ENCODE results near the gene TCEANC. TPM values are rescaled to one million over a fixed set of nuclear protein-coding genes. Genes with fewer than 3 reads are reported as not detected.

TCEANC gene
- 1 to 10 TPM in 5 of 6 experiments, under 1 TPM in 1; 0.99 to 1.7 (median 1.1) TPM for total RNA-seq (2021; fragmentation: NEBNext Ultra II Directional; extraction: Animal tissue kit (Norgen Biotek cat#: 25700))
- long read RNA-seq, partial matches to known transcripts = 1 of 2 reads
- long read RNA-seq, other reads (novel, unspliced or antisense) = 1 of 2 reads

- H3K4me3 Mint-ChIP-seq = peak within 1 kb of the TSS; percentile 91
- no peak for TF ChIP-seq CTCF (IDR thresholded peaks at IDR 0.05)
- no peaks in the 10 kb centered on the region for H3K9me3 Mint-ChIP-seq
- peaks cover 28% of the 10 kb centered on the region for H3K4me1 Mint-ChIP-seq (ENCODE audit: low read depth)
- H3K36me3 Mint-ChIP-seq (ENCODE audit: low read depth) = no peaks in the 10 kb centered on the region
- no peaks in the 10 kb centered on the region for H3K27me3 Mint-ChIP-seq (ENCODE audit: insufficient read depth)
- peak within 1 kb of the TSS; percentile 98 for H3K27ac Mint-ChIP-seq
- peak; percentile 96 for DNase-seq
These were observed at the start of gene TCEANC for GRCh38 chrX:13652850-13653693. Gene TCEANC (plus strand): TSS chrX:13653141. CDS start chrX:13662509, 9,368 bp downstream.

GRCh38 chrX:13605611-13606010 is 47.3 kb upstream of the TCEANC start:
- H3K9me3 Mint-ChIP-seq = no peaks in the 10 kb centered on the region
- no peaks in the 10 kb centered on the region for H3K36me3 Mint-ChIP-seq (ENCODE audit: low read depth)
- no peak for DNase-seq
- H3K4me3 Mint-ChIP-seq = no peak overlapping the region
- no peaks in the 10 kb centered on the region for H3K4me1 Mint-ChIP-seq (ENCODE audit: low read depth)
- peaks cover 7% of the 10 kb centered on the region; the same call in 1 of the 2 replicates for H3K27me3 Mint-ChIP-seq (ENCODE audit: insufficient read depth)
- no peak overlapping the region for H3K27ac Mint-ChIP-seq
- no peak for TF ChIP-seq CTCF (IDR thresholded peaks at IDR 0.05)

- no peak overlapping the region for H3K27ac Mint-ChIP-seq
These were observed 45.5 kb upstream of the TCEANC start for GRCh38 chrX:13607331-13607995.

GRCh38 chrX:13607996-13608365 is 45.0 kb upstream of the TCEANC start:
- no peak for TF ChIP-seq CTCF (IDR thresholded peaks at IDR 0.05)
- no peaks in the 10 kb centered on the region for H3K4me1 Mint-ChIP-seq (ENCODE audit: low read depth)
- no peaks in the 10 kb centered on the region for H3K9me3 Mint-ChIP-seq
- no peak overlapping the region for H3K4me3 Mint-ChIP-seq
- no peak for DNase-seq
- peaks cover 4% of the 10 kb centered on the region; the same call in 1 of the 2 replicates for H3K27me3 Mint-ChIP-seq (ENCODE audit: insufficient read depth)
- no peaks in the 10 kb centered on the region for H3K36me3 Mint-ChIP-seq (ENCODE audit: low read depth)
- no peak overlapping the region for H3K27ac Mint-ChIP-seq

More at GRCh38 chrX:13607331-13607995, 45.5 kb upstream of the TCEANC start:
- Mint-ChIP-seq H3K36me3 (ENCODE audit: low read depth) (no peaks in the 10 kb centered on the region), H3K9me3 (no peaks in the 10 kb centered on the region), H3K4me3 (no peak overlapping the region), H3K27me3 (ENCODE audit: insufficient read depth) (peaks cover 7% of the 10 kb centered on the region; the same call in 1 of the 2 replicates), H3K4me1 (ENCODE audit: low read depth) (no peaks in the 10 kb centered on the region)
- no peak for DNase-seq
- no peak for TF ChIP-seq CTCF (IDR thresholded peaks at IDR 0.05)

- Mint-ChIP-seq H3K27ac (no peak overlapping the region), H3K9me3 (no peaks in the 10 kb centered on the region), H3K27me3 (ENCODE audit: insufficient read depth) (peaks cover 5% of the 10 kb centered on the region), H3K4me3 (no peak overlapping the region), H3K36me3 (ENCODE audit: low read depth) (no peaks in the 10 kb centered on the region), H3K4me1 (ENCODE audit: low read depth) (no peaks in the 10 kb centered on the region)
- DNase-seq = no peak
- no peak for TF ChIP-seq CTCF (IDR thresholded peaks at IDR 0.05)
These were observed 38.8 kb upstream of the TCEANC start for GRCh38 chrX:13614154-13614553.
